ENCODE data around the gene FBXL5.
"Not testable (repeated sequence)": the region's sequence is repeated elsewhere in the genome, so short reads cannot be mapped to it uniquely, and the experiment has no call there.

FBXL5 gene

DNA sequence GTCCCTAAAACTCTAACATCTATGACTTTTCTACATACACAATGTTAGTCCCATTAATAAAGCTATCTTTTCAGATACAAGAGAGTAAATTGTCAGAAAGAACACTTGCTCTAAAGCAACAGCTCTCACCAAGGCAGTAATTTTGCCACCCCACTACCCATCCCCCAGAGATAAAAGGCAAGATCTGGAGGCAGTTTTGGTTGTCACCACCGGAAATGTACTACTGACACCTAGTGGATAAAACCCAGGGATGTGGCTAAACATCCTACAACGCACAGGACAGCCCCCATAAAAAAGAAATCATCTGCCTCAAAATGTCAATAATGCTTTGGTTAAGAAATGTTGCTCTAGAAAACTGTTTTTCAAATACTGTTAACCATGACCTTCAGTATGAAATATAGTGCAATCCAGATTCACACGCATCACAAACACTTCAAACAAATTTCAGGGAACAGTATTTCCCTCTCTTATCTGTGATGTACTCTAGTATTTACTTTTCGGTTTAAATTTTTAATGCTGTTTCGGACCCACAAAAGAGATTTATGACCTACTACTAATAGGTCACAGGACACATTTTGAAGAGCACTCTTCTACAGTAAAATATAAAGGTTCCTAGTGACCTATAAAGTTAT is 5.1 kb downstream of the FBXL5 start:
- POLR2A ChIA-PET = no interaction called here
- CTCF ChIA-PET = interaction anchor here (0.7 to 2.6 kb wide), 8 partner anchors 8 to 171 kb away, joined by 3 to 16 read pairs (median 4); no protein-coding TSS in a partner anchor
- TF ChIP-seq, protein P1, sequence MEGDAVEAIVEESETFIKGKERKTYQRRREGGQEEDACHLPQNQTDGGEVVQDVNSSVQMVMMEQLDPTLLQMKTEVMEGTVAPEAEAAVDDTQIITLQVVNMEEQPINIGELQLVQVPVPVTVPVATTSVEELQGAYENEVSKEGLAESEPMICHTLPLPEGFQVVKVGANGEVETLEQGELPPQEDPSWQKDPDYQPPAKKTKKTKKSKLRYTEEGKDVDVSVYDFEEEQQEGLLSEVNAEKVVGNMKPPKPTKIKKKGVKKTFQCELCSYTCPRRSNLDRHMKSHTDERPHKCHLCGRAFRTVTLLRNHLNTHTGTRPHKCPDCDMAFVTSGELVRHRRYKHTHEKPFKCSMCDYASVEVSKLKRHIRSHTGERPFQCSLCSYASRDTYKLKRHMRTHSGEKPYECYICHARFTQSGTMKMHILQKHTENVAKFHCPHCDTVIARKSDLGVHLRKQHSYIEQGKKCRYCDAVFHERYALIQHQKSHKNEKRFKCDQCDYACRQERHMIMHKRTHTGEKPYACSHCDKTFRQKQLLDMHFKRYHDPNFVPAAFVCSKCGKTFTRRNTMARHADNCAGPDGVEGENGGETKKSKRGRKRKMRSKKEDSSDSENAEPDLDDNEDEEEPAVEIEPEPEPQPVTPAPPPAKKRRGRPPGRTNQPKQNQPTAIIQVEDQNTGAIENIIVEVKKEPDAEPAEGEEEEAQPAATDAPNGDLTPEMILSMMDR (IDR thresholded peaks at IDR 0.05; ENCODE audit: control extremely low read depth, extremely low read depth, low read depth, missing control alignments) = peak; percentile 69
- peak; percentile 27 for DNase-seq (ENCODE audit: extremely low spot score)

DNA sequence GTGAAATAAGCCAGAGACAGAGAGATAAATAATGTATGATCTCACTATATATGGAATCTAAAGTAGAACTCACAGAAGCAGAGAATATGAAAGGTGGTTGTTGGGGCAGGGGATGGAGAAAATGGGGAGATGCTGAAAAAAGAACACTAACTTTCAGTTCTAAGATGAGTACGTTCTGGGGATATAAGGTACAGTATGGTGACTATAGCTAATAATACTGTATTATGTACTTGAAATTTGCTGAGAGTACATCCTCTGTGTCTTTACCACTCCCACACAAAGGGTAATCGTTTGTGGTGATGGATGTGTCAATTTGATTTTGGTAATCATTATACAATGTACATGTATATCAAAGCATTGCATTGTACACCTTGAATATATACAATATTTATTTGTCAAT is 6.6 kb downstream of the FBXL5 start:
- ChIA-PET CTCF (interaction anchor here (1.6 to 2.0 kb wide), 2 partner anchors 8 to 29 kb away, joined by 3 to 4 read pairs; no protein-coding TSS in a partner anchor), POLR2A (no interaction called here)
- TF ChIP-seq, protein P1 (IDR thresholded peaks at IDR 0.05; ENCODE audit: control extremely low read depth, extremely low read depth, low read depth, missing control alignments) = no peak
- no peak for DNase-seq (ENCODE audit: extremely low spot score)

DNA sequence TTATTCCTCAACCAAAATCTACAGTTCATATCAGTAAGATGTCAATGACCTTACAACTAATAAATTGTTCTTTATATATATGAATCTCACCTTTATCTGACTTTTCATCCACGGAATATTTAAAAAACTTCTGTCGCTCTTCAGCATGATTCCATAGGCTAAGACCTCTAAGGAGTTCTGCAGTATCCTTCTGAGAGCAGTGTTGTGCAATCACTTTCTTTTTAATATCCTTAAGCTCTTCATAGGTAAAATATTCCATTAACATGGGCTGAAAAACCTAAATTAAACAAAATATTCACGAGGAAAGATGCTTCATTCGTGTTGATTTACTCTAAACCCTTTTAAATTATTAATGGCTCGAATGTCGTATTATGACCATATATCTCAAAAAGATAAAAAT is 16.7 kb downstream of the FBXL5 start:
- TF ChIP-seq, protein P1 (IDR thresholded peaks at IDR 0.05; ENCODE audit: control extremely low read depth, extremely low read depth, low read depth, missing control alignments) = no peak
- DNase-seq (ENCODE audit: extremely low spot score) = no peak
- ChIA-PET POLR2A (no interaction called here), CTCF (interaction anchor here (1.1 to 3.1 kb wide), 2 partner anchors 12 to 15 kb away, joined by 3 to 16 read pairs; no protein-coding TSS in a partner anchor)

DNA sequence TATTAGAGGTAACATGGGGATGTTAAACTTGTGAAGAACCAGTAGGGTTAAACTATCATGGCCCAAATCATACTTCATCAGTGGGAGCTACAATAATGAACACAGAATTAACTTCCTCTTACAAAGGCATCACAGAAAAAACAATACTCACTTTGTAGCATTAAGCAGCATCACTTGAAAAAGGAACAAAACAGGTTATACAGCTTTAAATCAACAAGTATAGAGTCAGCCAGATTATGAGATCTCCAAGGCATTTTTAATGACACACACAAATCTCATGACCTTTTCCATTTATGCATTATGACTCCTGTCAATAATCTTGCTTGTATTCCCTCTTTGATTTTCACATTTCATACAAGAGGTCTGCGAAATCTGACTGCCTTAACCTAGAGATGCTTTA is 18.3 kb downstream of the FBXL5 start:
- POLR2A ChIA-PET = no interaction called here
- DNase-seq (ENCODE audit: extremely low spot score) = no peak

DNA sequence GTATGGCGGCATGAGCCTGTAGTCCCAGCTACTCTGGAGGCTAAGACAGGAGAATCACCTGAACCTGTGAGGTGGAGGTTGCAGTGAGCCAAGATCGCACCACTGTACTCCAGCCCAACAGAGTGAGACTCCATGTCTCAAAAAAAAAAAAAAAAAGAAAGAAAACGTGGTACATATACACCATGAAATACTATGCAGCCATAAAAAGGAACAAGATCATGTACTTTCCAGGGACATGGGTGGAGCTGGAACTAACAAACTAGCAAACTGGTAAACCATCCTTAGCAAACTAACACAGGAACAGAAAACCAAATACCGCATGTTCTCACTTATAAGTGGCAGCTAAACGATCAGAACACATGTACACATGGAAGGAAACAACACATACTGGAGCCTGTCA is 37.8 kb downstream of the FBXL5 start:
- DNase-seq (ENCODE audit: extremely low spot score); CTCF ChIA-PET; POLR2A ChIA-PET: not testable (repeated sequence)

More for the DNA sequence above, 18.3 kb downstream of the FBXL5 start:
- TF ChIP-seq, protein P1 (IDR thresholded peaks at IDR 0.05; ENCODE audit: control extremely low read depth, extremely low read depth, low read depth, missing control alignments) = no peak
- CTCF ChIA-PET = interaction anchor here (0.8 to 3.1 kb wide), 4 partner anchors 10 to 63 kb away, joined by 3 to 16 read pairs (median 4); no protein-coding TSS in a partner anchor

DNA sequence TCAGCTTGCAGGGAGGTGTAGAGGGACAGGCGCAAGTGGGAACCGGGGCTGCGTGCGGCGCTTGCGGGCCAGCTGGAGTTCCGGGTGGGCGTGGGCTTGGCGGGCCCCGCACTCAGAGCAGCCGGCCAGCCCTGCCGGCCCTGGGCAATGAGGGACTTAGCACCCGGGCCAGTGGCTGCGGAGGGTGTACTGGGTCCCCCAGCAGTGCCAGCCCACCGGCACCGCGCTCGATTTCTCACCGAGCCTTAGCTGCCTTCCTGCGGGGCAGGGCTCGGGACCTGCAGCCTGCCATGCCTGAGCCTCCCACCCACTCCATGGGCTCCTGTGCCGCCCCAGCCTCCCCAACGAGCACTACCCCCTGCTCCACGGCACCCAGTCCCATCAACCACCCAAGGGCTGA is 40.3 kb downstream of the FBXL5 start:
- DNase-seq (ENCODE audit: extremely low spot score); POLR2A ChIA-PET; CTCF ChIA-PET: not testable (repeated sequence)

DNA sequence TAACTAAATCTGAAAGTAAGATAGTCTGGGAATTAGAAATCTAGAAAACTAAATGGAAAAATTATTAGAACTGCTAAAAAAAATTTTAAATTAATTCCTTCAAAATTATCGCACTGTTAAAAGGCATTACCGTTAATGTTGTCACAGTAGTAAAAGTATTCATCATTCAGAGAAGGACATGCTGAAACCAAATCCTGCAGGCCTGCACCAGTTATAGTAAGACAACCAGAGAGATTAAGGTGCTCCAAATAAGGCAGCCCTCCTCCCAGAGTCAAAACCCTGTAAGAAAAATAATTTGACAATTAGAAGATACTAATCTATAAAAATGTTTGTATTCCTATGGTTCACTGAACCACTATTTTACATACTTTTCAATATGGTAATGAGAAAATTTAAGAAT is 43.0 kb downstream of the FBXL5 start:
- no peak for DNase-seq (ENCODE audit: extremely low spot score)
- POLR2A ChIA-PET = no interaction called here
- CTCF ChIA-PET = interaction anchor here (3.3 kb wide), 1 partner anchor 14 kb away, joined by 14 read pairs; no protein-coding TSS in a partner anchor
- TF ChIP-seq, protein P1 (IDR thresholded peaks at IDR 0.05; ENCODE audit: control extremely low read depth, extremely low read depth, low read depth, missing control alignments) = no peak

All from GM10248 (cell line).